Fibroblast of gingiva (primary cell): ENCODE data around the gene ZNF319.
"Not testable (repeated sequence)": the region's sequence is repeated elsewhere in the genome, so short reads cannot be mapped to it uniquely, and the experiment has no call there.

Experiments used
- DNase-seq: peaks from one replicate; pipeline ENCODE4 v3.0.0-alpha.2; 2011; ENCODE audit warnings: low read depth

Gene ZNF319

DNA sequence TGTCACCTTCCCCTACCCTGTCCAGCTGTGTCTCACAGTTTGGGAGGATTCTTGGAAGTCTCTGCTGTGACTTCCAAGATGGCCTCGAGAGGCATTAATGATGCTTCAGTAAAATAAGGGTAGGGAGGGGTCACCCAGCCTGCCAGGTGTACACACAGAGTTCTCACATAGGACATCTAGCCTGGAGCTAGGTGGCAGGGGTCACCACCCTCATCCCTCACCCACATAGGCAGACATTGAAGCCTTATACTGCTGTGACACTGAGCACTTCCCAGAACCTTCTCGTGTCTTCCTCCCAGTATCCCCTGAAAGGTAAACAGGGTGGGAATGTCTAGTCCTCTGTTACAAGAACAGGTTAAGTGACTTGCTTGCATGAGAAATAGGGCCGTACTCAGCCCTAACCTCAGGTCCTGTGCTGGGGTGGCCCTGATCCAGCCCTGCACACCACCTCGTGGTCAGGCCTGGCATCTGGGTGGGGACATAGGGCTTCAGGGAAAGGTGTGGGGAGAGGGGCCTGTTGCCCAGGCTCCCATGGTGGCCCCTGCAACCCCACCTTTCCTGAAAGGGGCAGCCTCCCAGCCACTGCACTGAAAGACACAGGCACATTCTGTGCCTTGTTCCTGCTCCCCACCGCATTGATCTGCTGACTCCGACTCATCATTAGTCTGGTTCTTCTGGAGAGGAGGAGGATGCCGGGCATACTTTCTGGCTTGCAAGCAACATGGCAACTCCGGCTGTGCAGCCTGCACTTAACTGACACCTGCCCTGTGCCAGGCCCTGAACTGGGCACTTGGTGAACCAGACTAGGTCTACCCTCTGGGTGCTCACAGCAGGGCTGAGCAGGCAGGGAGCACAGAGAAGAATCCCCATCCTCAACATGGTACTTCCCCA, 21.4 kb upstream of the ZNF319 start:
- DNase-seq: peak; percentile 47

DNA sequence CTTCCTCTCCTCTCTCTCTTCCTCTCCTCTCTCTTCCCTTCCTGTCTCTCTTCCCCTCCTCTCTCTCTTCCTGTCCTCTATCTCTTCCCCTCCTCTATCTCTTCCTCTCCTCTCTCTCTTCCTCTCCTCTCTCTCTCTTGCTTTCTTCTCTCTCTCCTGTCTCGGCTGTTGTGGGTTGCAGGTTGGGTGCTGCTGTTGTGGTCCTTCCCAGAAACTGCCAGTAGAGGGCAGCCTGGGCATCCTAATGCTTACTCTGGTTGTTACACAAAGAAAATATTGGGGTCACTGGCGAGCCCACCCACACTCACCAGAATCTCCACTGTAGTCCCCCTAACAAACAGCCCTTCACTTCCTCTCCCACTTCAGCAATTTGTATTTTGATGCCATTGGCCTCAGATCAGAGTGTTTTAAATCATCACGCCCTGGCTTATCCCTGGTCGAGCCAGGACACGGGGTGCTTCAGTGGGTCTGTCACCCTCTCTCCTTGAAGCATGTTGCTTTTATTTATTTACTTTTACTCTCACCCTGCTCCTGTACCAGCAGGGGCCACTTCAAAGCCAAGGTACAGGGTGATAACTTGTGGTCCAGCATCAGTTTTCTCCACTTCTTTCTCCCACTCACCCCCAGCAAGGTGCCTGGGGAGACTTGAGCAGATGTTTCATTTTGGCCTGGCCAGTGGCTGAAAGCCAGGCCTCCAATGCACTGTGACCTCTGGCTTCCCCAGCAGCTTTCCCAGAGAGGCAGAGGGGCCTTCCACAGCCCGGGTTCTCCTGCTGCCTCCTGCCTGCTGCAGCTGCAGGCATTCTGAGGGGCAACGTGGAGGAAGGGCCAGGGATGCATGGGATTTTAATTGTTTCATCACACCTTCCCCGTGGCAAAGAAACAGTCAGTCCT, 20.4 kb upstream of the ZNF319 start:
- no peak for DNase-seq

DNA sequence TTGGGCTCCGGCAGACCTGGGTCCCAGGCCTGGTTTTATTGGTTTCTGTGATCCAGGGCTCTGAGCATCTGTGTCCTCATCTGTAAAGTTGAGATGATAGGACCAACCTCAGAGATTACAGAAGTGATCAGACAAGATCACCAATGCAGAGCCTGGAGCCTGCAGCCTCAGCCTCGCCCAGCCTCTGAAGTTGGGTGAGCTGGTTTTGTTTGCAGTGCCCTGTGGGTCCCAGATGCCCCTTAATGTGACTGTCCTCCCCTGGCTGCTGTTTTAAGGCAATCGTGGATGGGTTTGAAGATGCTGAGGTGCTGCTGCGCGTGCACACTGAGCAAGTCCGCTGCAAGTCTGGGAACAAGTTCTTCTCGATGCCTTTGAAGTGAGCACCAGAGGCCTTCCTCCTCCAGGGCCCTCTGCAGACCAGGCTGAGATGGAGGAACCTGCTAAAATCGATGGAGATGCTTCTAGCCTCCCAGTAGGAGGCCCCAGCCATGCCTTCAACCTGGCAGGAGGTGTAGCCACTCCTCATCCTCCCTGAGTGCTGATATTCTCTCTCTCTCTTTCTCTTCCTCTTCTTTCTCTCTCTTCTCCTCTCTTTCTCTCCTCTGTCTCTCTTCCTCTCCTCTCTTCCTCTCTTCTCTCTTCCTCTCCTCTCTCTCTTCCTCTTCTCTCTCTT, 19.5 kb upstream of the ZNF319 start:
- no peak for DNase-seq

DNA sequence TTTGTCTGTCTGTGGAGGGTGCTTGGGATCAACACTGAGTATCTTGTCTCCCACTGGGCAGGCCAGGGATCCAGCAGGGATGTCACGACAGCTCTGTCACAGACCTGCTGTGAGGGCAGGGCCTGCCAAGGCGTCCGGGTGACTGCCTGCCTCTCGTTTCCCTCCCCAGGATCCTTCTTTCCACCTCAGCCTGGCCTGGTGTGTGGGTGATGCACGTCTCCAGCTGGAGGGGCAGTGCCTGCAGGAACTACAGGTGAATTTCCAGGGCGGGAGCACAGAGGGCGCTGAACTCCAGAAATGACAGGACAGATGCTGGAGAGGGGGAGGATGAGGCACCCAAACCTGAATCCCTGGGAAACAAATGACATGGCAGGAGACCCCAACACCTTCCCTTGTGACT, 18.3 kb upstream of the ZNF319 start:
- DNase-seq: no peak

DNA sequence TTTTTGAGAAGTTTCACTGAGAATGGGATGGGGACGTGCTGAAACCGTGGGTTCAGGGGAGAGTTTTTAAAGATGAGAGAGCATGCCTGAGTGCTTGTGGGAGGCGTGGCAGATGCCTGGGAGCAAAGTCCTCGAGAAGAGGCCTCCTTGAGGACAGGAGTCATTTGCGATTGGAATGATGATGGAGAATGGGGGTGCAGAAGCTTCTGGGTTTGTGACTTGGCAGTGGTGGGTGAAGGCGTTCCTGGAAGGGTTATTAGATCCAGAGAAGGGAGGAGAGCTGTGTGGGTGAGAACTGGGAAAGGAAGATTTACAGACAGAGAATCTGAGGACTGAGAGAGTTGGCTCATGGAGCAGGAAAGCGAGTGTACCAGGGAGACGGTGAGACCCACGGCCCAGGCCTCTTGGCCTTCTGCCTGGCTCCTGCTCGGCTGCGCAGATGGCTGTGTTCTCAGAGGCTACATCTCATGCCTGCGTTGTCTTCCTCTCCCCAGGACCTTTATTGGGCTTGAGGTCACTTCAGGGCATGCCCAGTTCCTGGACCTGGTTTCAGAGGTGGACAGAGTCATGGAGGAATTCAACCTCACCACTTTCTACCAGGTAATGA, 16.5 kb upstream of the ZNF319 start:
- DNase-seq: no peak

DNA sequence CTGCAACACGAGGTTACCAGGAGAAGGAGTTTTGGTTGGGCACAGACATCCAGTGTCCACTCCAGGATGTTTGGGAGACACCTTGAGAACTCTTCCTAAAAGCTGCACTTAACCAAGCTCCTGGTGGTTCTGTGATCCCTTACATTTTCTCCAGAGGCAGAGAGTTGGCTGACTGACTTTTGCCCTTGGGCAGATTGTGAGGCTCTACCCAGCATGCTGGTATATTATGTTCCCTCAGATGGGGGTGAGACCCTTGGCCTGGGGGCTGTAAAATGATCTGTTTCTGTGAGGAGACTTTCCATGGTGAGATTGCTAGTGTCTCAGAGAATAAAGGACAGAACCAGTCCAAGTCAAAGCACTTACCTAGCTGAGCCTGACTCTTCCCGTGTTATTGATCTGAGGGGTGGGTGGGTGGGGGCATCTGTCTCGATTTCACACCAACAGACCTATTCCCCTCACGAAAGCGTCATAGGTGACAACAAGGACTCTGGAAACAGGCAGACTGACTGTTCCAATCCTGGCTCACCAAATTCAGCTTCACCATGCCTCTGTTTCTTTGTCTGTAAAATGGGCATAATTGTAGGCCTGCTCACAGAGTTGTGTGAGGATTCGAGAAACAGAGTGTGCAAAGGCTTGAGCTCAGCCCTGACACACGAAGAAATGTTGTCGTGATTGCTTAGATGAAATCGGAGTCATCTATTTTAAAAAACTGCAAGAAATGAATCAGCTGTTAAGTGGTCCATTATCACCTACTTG, 12.9 kb upstream of the ZNF319 start:
- no peak for DNase-seq

DNA sequence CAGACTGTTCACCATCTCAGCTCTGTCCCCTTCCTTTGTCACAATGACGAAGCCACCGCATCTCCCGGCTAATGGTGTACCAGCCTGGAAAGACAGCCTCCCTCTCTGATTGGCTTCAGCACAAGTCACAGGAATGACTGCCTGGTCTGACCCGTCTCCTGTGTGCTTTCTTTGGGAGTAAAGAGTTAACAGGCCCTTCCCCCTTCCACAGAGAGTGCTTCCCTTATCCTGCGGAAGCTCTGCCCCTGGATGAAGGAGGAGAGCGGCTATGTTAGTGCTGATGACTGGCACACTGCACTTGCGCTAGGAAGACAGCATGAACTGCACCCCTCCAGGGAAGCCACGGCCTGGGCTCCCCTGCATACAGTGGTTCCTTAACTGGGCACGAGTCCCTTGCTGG, 12.0 kb upstream of the ZNF319 start:
- DNase-seq: no peak

DNA sequence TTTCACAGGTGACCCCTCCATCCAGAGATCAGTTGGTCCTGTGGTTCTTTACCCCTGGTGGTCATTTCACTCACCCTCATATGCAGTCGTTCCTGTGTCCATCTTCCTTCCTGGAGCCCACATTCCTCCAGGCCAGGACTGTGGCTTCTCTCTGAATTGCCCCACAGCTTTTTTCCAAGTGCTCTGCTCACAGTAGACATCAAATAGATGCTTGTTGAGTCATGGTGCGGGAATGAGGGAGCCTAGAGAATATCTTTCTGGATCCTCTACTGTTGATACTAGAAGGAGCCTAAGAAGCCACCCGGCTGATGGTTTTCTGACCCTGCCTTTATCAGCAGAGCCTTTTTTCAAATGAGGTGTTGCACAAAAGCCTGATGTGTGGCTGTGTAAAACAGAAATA, 11.2 kb upstream of the ZNF319 start:
- no peak for DNase-seq

DNA sequence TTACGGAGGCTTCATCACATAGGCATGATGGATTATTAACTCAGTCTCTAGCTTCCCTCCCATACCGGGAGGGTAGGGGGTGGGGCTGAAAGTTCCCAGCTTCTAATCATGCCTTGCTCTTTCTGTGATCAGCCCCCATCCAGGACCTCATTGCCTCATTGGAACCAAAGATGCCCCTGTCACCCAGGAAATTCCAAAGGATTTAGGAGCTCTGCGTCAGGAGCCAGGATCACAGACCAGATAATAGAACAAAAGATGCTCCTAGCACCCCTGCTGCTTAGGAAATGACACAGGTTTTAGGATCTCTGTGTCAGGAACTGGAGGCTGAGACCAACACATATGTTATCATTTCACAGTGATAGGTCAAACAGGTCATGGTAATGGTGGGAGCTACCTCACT, 10.4 kb upstream of the ZNF319 start:
- no peak for DNase-seq

DNA sequence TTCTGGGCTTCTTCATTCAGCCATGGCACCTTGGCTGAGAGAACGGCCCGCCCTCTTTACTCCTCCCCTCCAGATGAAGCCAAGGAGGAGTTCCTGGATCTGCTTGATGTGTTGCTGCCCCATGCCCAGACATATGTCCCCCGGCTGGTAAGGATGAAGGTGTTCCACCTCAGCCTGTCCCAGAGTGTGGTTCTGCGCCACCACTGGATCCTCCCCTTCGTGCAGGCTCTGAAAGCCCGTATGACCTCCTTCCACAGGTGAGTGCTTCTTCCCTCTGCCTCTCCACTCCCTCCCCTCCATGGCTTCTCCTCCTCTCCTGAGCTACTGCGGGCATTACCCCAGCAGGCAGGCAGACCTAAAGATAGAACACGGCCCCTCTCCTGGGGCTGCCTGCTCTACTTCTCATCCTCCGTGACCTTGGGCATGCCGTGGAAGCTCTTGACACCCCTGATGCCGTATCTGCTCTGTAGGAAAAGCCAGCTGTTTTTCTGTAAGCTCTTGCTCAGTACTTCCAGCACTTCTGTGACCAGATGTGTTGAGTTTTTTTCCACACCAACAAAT, 9.5 kb upstream of the ZNF319 start:
- no peak for DNase-seq

DNA sequence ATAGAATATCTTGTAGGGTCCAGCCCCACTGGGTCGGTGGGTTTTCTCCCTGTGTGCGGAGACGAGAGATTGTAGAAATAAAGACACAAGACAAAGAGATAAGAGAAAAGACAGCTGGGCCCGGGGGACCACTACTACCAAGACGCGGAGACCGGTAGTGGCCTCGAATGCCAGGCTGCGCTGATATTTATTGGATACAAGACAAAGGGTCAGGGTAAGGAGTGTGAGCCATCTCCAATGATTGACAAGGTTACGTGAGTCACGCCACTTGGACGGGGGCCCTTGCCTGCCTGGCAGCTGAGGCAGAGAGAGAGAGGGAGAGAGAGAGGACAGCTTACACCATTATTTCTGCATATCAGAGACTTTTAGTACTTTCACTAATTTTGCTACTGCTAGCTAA, 4.3 kb upstream of the ZNF319 start:
- DNase-seq: not testable (repeated sequence)

DNA sequence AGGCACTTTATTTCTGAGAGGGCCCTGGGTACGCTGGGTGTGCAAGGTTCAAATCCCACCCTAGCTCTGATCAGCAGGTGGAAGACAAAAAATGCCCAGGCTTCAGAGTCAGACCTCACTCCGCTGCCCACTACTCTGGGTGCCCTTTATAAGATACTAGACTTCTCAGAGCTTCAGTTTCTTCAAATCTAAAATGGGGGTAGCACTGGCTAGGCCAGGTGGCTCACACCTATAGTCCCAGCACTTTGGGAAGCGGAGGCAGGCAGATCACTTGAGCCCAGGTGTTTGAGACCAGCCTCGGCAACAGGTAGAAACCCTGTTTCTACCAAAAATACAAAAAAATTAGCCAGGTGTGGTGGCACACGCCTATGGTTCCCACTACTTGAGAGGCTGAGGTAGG, 2.5 kb upstream of the ZNF319 start:
- no peak for DNase-seq

DNA sequence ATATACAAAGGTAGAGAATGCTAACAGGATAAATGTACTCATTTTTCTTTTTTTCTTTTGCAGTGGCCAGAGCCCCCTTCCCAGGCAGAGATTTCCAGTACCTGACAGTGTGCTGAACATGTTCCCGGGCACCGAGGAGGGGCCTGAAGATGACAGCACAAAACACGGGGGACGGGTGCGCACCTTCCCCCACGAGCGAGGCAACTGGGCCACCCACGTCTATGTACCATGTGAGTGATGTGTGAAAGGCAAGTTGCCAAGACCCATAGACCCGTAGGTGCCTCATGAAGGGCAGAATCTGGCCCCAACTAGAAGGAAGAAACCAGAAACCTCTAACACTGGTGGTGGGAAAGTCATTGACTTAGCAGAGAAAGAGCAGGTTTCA, 1.9 kb upstream of the ZNF319 start:
- no peak for DNase-seq

DNA sequence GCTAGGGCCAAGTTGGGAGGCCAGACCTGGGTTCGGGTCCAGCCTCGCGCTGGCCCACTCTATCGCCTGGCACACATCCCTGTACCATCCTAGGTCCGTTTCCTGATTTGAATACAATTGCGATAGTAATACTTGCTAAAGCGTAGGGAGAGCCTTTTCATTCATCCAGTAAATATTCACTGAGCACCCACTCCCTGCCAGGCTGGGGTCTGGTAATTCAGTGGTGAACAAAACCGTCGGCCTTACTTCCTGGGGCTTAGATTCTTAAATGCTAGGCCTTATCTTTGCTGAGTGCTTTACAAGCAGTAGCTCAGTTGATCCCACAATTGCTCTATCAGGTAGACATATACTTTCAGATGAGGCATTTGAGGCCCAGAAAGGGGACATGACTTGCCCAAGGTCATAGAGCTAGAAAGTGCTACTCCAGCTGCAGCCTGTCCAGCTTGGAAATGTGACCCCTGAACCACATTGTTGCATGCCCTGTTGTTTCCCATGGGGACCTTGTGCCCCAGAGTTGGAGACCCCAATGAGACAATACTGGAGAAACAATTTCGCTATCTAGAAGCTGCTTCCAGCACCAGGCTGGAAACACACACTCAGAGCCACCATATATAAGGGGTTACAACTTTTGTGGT, 1.4 kb upstream of the ZNF319 start:
- DNase-seq: no peak

DNA sequence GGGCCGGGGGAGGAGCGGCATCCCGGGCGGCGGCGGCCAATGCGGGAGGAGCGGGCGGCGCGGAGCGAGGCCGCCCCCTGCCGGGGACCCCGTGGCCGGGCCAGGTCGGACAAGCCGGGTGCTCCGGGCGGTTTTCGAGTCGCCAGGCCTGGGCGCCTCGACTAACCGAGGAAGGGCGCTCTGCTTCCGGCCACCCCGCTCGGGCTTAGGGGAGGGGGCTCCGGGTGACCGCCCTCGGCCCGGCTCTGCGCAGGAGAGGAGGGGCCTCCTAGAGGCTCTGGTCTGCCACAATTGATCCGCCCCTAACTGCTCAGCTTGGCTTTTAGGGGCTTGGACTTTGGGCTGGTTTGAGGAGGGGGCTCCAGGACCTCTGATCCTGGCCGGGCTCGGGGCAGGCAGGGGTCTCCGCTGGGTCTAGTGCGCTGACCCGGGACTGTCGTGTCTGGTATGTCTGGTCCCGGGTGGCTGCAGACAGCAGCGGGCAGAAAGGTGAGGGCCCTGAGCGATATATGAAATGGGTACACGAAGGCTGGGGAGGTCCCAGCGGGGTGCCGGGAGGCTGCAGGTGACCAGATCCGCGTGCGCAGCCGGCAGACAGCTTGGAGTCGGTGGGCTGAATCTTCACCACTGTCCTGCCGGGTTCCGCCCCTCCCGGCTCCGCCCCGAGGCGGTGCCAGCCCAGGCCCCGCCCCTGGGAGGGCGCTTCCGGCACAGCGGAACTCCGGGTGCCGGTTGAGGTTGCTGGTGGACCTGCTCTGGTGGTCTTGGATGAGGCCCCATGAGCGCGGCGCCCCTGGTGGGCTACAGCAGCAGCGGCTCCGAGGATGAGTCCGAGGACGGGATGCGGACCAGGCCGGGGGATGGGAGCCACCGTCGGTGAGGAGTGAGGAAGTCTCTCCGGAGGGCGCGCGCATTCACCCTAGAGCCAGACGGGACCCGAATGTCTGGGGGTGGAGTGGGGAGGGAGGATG, 519 bp upstream of the ZNF319 start, which contains the start of gene USB1:
Gene USB1 (plus strand): TSS at position 702 of the 971 bp plus-strand sequence. CDS start 77 bp downstream, at position 779.
- DNase-seq: peak; percentile 76

DNA sequence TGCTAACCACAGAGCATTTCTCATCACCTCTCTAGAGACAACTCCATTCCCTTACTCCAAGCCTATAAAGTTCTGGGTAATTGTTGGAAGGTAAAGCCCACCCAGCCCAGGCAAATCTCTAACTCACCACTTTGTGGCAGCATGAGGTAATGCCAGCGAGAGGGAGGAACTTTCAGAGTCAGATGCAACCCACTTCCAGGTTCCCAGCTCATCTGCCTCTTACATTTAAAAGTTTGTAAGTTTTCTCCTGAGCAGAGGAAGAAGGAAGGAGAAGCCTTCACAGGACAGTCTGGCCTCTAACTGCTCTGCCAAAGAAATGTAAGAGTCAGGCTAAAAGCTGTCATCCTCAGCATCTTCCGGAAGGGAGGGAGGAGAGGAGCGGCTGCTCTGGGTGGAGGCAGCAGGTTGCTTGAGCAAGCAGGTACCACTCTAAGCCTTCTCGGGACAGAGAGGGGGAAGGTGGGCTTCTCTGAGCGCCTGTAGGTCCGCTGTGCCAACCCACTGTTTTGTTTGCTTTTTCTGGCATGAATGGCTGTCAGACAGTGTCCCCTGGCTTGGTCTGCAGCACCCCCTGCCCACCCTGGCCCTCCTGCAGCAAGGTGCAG, 1.0 kb downstream of the ZNF319 start:
- no peak for DNase-seq

DNA sequence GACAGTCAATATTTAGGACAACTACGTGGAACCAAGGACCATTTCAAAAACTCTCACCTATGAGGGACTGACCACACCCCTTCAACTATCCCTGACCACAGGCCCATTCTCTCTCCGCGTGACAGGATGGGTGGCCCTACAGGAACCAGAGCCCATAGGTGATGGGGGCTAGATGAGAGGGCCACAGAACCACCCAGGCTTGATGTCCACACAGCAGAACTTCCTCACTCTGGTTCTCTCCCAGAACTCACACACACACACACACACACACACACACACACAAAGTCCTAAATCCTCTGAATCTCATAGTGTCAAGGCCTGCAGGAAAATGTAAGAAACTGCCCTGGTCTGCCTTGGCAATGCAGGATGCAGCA, 1.5 kb downstream of the ZNF319 start:
- peak; percentile 22 for DNase-seq

DNA sequence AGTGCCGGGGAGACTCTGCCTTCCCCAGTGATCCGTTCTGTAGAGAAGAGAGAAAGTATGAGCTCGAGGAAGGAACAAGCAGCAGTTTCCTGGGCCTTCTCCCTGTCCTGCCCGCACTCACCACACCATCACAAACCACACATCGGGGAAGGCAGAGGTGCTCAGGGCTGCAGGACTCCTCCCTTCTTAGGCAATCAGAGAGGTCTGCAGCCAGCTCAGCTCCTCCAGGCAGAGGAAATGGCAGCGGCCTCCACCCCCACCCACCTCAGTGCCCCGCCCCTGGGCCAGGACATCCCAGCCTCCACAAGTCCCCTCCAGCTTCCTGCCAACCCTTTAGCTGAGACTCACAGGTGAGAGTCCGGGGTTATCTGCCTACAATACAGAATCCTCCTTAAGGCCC, 2.0 kb downstream of the ZNF319 start:
- DNase-seq: no peak
